GM12874 (cell line): Measurements from ENCODE around the gene NOL12.

Source experiments
- CTCF ChIP-seq: IDR thresholded peaks from 2 replicates; pipeline ENCODE4 v1.5.1; 2011; ENCODE audit warnings: low read depth, mild to moderate bottlenecking, control low read depth, low read length, moderate library complexity; ENCODE audit not compliant: insufficient read depth

NOL12 gene

GRCh38 chr22:37641561-37641949 lies 44.6 kb upstream of the NOL12 start:
- TF ChIP-seq CTCF = no peak

- peak; percentile 90 for TF ChIP-seq CTCF
Measured at GRCh38 chr22:37643225-37643847, 42.8 kb upstream of the NOL12 start.

GRCh38 chr22:37647317-37647716 lies 38.8 kb upstream of the NOL12 start:
- no peak for TF ChIP-seq CTCF

GRCh38 chr22:37647928-37648327 lies 38.2 kb upstream of the NOL12 start:
- TF ChIP-seq CTCF = no peak

GRCh38 chr22:37650463-37651136 lies 35.5 kb upstream of the NOL12 start:
- TF ChIP-seq CTCF = no peak

- no peak for TF ChIP-seq CTCF
Measured at GRCh38 chr22:37654563-37655251, 31.4 kb upstream of the NOL12 start.

GRCh38 chr22:37655252-37655563 lies 30.9 kb upstream of the NOL12 start:
- no peak for TF ChIP-seq CTCF
